ENCODE data around the gene FXYD5. TPM values are rescaled to one million over a fixed set of nuclear protein-coding genes. Genes with fewer than 3 reads are reported as not detected.
A peak's percentile ranks its signal among the peaks of the same experiment; 100 is the strongest.

FXYD5 gene
- total and polyA plus RNA-seq, 12 donors, result 13.9 to 67.4 (median 19.3) TPM

- TF ChIP-seq, protein P1, sequence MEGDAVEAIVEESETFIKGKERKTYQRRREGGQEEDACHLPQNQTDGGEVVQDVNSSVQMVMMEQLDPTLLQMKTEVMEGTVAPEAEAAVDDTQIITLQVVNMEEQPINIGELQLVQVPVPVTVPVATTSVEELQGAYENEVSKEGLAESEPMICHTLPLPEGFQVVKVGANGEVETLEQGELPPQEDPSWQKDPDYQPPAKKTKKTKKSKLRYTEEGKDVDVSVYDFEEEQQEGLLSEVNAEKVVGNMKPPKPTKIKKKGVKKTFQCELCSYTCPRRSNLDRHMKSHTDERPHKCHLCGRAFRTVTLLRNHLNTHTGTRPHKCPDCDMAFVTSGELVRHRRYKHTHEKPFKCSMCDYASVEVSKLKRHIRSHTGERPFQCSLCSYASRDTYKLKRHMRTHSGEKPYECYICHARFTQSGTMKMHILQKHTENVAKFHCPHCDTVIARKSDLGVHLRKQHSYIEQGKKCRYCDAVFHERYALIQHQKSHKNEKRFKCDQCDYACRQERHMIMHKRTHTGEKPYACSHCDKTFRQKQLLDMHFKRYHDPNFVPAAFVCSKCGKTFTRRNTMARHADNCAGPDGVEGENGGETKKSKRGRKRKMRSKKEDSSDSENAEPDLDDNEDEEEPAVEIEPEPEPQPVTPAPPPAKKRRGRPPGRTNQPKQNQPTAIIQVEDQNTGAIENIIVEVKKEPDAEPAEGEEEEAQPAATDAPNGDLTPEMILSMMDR (IDR thresholded peaks at IDR 0.05), result no peak
- WGBS, 2 donors, result 78 to 79% methylated on average over 11 to 13 of the region's 13 CpGs
- DNase-seq, result no peak
- Histone ChIP-seq H3K27me3 (no peaks in the 10 kb centered on the region), H3K4me3 (no peak overlapping the region), H3K27ac (peak overlapping the region in 1 of 10 donors; percentile 21), H3K9me3 (no peaks in the 10 kb centered on the region), H3K4me1 (peaks cover 6 to 36% (median 16%) of the 10 kb centered on the region in 9 donors), H3K36me3 (no peaks in the 10 kb centered on the region)
- intact Hi-C loops (cut with DNase I), result no loop called here
- ATAC-seq, result peak in 2 of 8 donors; percentile 4 to 15
Measured at GRCh38 chr19:35118268-35119020, 36.1 kb upstream of the FXYD5 start.

DNA sequence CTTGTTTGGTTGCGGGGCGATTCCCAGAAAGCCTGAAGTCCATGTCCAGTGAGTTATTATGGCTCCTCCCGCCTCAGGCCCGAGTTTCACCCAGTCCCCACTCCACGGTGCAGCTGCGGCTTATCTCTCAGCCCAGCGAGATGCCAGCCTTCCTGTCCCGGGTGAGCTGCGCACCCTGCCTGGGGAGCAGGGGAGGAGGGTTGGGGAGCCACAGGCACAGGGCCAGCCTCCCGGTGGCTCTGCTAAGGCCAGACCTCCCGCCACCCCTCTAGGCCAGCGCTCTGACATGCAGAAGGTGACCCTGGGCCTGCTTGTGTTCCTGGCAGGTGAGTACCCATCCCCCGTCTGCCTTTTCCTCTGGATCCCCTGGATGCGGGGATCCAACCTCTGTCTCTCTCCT, 35.4 kb upstream of the FXYD5 start:
- 65 to 73% methylated on average over 14 of the region's 14 CpGs for WGBS, 2 donors
- DNase-seq (no peak), ATAC-seq (no peak)
- H3K4me1 ChIP-seq, result peaks cover 9 to 43% (median 23%) of the 10 kb centered on the region in 9 donors
- no peak overlapping the region for H3K27ac ChIP-seq
- H3K4me3 ChIP-seq, result no peak overlapping the region
- intact Hi-C loops (cut with DNase I), result no loop called here
- no peaks in the 10 kb centered on the region for H3K27me3 ChIP-seq
- TF ChIP-seq, protein P1 (IDR thresholded peaks at IDR 0.05), result no peak
- no peaks in the 10 kb centered on the region for H3K9me3 ChIP-seq
- no peaks in the 10 kb centered on the region for H3K36me3 ChIP-seq

DNA sequence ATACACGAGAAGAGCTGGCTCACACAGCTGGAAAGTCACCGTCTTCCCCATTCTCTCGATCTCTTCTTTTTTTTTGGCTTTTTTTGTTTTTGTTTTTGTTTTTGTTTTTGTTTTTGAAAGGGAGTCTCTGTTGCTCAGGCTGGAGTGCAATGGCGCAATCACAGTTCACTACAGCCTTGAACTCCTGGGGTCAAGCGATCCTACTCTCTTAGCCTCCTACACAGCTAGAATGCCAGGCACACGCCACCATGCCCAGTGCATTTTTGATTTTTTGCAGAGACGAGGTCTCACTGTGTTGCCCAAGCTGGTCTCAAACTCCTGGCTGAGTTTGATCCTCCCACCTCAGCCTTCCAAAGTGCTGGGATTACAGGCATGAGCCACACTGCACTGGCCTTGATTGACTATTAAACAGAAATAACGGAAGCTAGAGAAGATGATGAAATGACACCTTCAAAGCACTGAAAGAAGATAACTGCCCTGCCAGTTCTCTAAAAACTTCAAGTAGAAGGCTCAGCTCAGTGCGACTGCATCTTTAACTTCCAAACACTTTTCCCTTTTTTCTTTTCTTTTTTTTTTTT, 34.9 kb upstream of the FXYD5 start:
- Histone ChIP-seq H3K36me3 (no peaks in the 10 kb centered on the region), H3K27ac (peak overlapping the region in 5 of 10 donors; percentile 9 to 44 (median 30)), H3K4me1 (peaks cover 9 to 43% (median 20%) of the 10 kb centered on the region in 9 donors), H3K4me3 (no peak overlapping the region), H3K9me3 (no peaks in the 10 kb centered on the region), H3K27me3 (no peaks in the 10 kb centered on the region)
- ATAC-seq (no peak), DNase-seq (no peak)
- 85 to 92% methylated on average over 9 of the region's 9 CpGs for WGBS, 2 donors
- TF ChIP-seq, protein P1 (IDR thresholded peaks at IDR 0.05), result no peak
- intact Hi-C loops (cut with DNase I), result no loop called here

DNA sequence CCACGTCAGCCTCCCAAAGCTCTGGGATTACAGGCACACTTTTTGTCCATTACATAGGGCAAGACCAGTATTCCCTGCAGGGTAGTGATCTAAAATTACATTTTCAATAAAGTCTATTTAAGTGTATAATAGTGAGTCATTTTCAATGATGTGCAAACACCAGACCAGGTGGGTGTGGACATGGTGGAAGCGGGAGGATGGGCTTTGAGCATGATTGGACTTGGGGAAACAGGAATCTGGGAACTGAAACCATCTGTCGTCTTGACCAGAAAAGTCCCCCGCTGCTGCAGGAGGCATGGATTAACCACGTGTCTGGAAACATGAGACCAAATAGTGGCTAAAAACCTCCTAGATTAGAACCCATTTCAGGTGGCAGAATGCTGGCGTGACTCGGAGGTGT, 34.0 kb upstream of the FXYD5 start:
- Histone ChIP-seq H3K4me3 (no peak overlapping the region), H3K27me3 (no peaks in the 10 kb centered on the region), H3K36me3 (no peaks in the 10 kb centered on the region), H3K27ac (peak overlapping the region in 3 of 10 donors; percentile 25 to 44 (median 30)), H3K4me1 (peaks cover 5 to 46% (median 22%) of the 10 kb centered on the region in 9 donors), H3K9me3 (no peaks in the 10 kb centered on the region)
- intact Hi-C loops (cut with DNase I), result no loop called here
- TF ChIP-seq, protein P1 (IDR thresholded peaks at IDR 0.05), result no peak
- no peak for DNase-seq
- WGBS, 2 donors, result 66 to 76% methylated on average over 7 of the region's 7 CpGs
- no peak for ATAC-seq
